Activated CD8-positive, alpha-beta memory T cell treated with anti-CD3 and anti-CD28 coated beads, Interleukin-2, amount 50 U/mL, for 48 hours (primary cell): ENCODE data around the gene CXorf51B.
"Not testable (repeated sequence)": the region's sequence is repeated elsewhere in the genome, so short reads cannot be mapped to it uniquely, and the experiment has no call there.

Experiments used
- DNase-seq: peaks from one replicate; pipeline ENCODE4 v3.0.0-alpha.2; 2020

The CXorf51B gene

GRCh38 chrX:146809471-146809870, at the start of gene CXorf51B:
Gene CXorf51B (plus strand): TSS chrX:146809771. CDS start chrX:146809792, 21 bp downstream.
- DNase-seq, result not testable (repeated sequence)

- not testable (repeated sequence) for DNase-seq
Observed at GRCh38 chrX:146814644-146815043, 5.1 kb downstream of the CXorf51B start, which contains the start of gene CXorf51A. Gene CXorf51A (minus strand): TSS chrX:146814744. CDS start chrX:146814723, 21 bp downstream.

- no peak for DNase-seq
Observed at GRCh38 chrX:146831994-146832393, 22.4 kb downstream of the CXorf51B start.

- DNase-seq, result no peak
Observed at GRCh38 chrX:146854281-146854680, 44.7 kb downstream of the CXorf51B start.
